ENCODE measurements around the gene UCKL1.
"Not testable (repeated sequence)": the region's sequence is repeated elsewhere in the genome, so short reads cannot be mapped to it uniquely, and the experiment has no call there.

Gene UCKL1

GRCh38 chr20:63972312-63973159 is 16.3 kb upstream of the UCKL1 start:
- no peak for DNase-seq (ENCODE audit: low read depth in 3 of 3, low spot score in 1 of 3)

DNA sequence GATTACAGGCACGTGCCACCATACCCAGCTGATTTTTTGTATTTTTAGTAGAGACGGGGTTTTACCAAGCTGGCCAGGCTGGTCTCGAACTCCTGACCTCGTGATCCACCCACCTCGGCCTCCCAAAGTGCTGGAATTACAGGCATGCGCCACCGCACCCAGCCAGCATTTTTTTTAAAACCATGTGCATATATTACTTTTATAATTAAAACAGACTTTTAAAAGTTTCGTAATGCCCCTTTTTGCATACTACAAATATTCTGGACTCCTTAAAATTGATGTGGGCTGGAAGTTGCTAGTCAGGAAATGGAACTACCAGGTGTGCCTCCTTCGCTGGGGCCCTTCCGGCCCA is 15.7 kb upstream of the UCKL1 start:
- not testable (repeated sequence) for DNase-seq (ENCODE audit: low read depth in 3 of 3, low spot score in 1 of 3)

DNA sequence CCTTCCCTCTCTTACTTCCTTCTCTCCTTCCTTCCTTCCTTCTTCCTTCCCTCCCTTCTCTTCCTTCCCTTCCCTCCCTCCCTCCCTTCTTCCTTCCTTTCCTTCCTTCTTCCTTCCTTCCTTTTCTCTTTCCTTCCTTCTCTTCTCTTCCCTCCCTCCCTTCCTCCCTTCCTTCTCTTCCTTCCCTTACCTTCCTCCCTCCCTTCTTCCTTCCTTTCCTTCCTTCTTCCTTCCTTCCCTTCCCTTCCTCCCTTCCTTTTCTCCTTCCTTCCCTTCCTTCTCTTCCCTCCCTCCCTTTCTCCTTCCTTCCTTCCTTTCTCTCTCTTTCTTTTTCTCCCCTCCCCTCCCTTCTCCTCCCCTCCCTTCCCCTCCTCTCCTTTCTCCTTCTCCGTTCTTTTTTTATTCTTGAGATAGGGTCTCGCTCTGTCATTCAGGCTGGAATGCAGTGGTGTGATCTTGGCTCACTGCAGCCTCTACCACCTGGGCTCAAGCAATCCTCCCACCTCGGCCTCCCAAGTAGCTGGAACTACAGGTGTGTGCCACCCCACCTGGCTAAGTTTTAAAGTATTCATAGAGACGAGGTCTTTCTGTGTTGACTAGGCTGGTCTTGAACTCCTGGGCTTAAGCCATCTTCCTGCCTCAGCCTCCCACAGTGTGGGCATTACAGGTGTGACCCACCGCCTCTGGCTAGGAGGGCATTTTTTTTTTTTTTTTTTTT is 14.7 kb upstream of the UCKL1 start:
- DNase-seq (ENCODE audit: low read depth in 3 of 3, low spot score in 1 of 3): no peak

- DNase-seq (ENCODE audit: low read depth in 3 of 3, low spot score in 1 of 3): peak in 1 of 3 donors; percentile 51
These were observed 13.9 kb upstream of the UCKL1 start, which contains the start of gene ZNF512B for GRCh38 chr20:63969838-63970713. TSS of gene ZNF512B (minus strand) at chr20:63969930. CDS start at chr20:63967950, 1,980 bp downstream.

- no peak for DNase-seq (ENCODE audit: low read depth in 3 of 3, low spot score in 1 of 3)
These were observed 12.9 kb upstream of the UCKL1 start for GRCh38 chr20:63968928-63969760.

GRCh38 chr20:63968136-63968927 is 12.1 kb upstream of the UCKL1 start:
- no peak for DNase-seq (ENCODE audit: low read depth in 3 of 3, low spot score in 1 of 3)

GRCh38 chr20:63967330-63968135 is 11.3 kb upstream of the UCKL1 start:
- no peak for DNase-seq (ENCODE audit: low read depth in 3 of 3, low spot score in 1 of 3)

DNA sequence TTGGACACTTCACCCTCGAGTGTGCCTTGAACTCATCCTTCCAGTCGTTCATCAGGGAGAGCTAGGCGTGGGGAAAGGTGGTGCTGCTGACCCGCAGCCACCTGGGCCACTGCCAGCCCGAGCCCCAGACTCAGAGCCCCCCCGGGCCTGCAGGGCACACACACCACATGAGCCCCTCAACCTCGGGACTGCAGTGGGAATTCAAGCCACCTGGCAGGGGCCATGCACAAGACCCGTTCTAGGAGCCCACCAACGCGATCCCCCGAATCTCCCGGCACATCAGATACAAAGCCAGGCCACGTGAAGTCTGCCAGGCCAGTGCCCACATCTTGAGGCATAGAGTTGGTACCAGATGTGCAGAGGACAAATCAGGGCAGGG is 10.7 kb upstream of the UCKL1 start:
- DNase-seq (ENCODE audit: low read depth in 3 of 3, low spot score in 1 of 3): no peak

DNA sequence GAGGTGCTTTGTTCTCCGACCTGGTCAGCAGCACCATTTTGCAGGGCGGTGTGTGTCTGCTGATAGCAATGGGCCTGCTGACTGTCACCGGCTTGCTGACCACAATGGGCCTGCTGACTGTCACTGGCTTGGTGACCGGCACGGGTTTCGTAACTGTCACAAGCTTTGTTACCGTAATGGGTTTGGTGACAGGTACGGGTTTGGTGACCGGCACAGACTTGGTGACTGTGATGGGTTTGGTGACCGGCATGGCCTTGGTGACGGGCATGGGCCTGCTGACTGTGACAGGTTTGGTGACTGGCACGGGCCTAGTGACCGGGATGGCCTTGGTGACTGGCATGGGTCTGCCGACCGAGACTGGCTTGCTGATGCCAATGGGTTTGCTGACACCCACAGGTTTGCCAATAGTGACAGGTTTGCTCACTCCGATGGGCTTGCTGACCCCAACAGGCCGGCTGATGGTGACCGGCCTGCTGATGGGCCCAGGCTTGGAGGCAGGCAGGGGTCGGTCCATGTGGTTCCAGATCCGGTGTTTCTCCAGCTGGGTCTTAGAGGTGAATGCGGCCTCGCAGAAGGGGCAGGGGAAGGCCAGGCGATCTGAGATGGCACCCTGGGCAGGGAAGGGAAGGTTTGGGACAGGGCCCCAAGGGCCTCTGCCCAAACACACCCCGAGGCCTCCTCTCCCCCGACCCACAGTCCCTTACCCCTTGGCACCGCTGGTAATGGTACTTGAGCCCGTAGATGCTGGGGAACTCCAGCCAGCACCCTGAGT is 10.1 kb upstream of the UCKL1 start:
- DNase-seq (ENCODE audit: low read depth in 3 of 3, low spot score in 1 of 3): no peak

DNA sequence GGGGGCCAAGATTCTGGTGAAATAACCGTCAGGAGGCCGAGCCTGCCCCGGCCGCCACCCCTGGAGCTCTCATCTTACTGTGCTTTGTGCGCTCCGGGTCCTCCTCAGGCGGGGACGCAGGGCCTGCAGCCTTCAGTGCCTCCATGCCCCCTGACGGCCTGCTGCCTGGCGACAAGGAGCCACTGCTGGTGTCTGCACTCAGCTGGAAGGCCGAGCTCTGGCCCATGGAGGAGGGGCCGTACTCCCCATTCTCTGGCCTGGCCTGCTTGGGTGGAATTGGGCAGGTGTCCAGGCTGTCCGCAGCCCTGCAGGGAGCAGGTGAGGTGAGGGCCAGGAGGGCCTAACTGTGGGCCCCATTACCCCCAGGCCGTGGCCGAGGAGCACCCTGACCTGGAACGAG is 8.2 kb upstream of the UCKL1 start:
- no peak for DNase-seq (ENCODE audit: low read depth in 3 of 3, low spot score in 1 of 3)

DNA sequence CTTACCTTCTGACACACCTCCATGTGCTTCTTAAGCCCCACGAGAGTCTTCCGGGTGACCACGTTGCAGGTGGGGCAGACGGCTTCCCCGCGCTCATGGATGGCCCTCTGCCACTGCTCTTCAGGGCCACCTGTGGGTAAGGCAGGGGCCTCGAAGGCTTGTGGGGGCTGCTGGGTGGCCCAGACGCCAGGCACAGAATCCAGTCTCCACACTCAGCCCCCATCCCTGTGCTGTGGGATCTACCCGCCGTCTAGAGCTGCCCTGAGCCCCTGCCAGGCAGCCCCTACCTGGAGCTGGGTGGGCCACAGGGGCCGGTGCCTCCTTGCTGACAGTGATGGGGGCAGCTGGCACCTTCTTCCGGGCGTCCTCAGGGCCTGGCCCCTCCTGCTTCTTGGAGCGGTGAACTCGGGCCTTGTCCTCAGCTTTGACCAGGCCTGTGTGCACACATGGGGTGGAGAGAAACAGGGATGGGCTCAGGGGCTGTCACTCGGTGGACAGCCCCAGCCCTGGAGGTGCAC is 7.6 kb upstream of the UCKL1 start:
- no peak for DNase-seq (ENCODE audit: low read depth in 3 of 3, low spot score in 1 of 3)

DNA sequence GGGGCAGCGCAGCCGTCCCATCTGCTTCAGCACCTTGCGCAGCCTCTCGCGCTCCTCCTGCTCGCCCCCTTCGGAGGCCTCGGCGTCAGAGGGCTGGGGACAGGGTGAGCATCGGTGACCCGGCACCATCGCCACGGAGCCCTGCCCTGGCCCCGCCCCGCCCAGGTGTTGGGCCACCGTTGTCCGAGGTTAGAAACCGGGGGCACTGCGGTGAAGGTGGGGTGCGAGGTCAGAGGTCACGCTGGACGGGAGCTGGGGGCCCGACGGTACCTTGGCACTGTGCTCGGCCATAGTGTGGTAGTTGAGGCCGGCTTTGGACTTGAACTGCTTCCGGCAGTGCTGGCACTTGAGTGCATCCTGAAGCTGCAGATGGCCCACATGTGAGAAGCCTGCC is 7.1 kb upstream of the UCKL1 start:
- no peak for DNase-seq (ENCODE audit: low read depth in 3 of 3, low spot score in 1 of 3)

GRCh38 chr20:63962426-63963347 is 6.5 kb upstream of the UCKL1 start:
- DNase-seq (ENCODE audit: low read depth in 3 of 3, low spot score in 1 of 3): no peak

GRCh38 chr20:63961664-63962425 is 5.6 kb upstream of the UCKL1 start:
- DNase-seq (ENCODE audit: low read depth in 3 of 3, low spot score in 1 of 3): no peak

DNA sequence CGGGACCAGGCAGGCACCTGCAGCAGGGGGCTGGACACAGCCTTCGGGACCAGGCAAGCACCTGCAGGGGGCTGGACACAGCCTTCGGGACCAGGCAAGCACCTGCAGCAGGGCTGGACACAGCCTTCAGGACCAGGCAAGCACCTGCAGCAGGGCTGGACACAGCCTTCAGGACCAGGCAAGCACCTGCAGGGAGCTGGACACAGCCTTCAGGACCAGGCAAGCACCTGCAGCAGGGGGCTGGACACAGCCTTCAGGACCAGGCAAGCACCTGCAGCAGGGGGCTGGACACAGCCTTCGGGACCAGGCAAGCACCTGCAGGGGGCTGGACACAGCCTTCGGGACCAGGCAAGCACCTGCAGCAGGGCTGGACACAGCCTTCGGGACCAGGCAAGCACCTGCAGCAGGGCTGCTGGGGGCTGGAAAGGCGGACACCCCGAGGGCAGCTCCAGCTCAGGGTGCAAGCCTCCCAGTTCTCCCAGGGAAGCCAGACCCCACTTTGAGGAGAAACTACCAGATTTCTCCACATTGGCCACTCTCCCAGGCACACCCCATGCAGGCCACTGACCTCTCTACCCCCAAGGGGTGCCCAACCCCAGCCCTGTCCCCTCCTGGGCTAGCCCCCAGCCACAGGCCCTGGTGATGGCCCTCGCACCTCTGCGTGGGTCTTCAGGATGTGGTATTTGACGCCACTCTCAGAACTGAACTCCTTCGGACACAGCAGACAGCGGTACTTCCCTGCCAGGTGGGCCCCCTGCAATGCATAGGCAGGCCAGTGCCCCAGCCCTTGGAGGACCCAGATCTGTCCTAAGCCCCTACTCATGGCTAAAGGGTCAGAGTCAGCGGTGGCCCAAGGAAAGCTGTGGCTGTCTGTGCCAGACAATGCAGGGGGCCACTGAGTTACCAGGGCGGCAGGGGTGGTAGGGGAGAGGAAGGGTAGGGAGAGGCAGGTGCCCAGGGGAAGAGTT is 4.7 kb upstream of the UCKL1 start:
- DNase-seq (ENCODE audit: low read depth in 3 of 3, low spot score in 1 of 3): not testable (repeated sequence)
